Body of pancreas (tissue), 4 donors: ENCODE data around the gene ZNF804B. TPM values are rescaled to one million over a fixed set of nuclear protein-coding genes. Genes with fewer than 3 reads are reported as not detected.
"Not testable (repeated sequence)": the region's sequence is repeated elsewhere in the genome, so short reads cannot be mapped to it uniquely, and the experiment has no call there.

Source experiments
- ATAC-seq: fragments of 150-250 bp; one replicate; pipeline ENCODE4 v1.9.1; 2016
- DNase-seq, 4 donors: peaks; one replicate each; pipeline ENCODE4 v3.0.0-alpha.2; 2019
- H3K27ac ChIP-seq, 4 donors: fragments of 200-600 bp; sonication (generic); 1 replicate in 3 of 4; 2 replicates in 1 of 4; pipeline versions ENCODE4 v1.5.1 to v1.6.1; 2016 to 2019; ENCODE audit warnings: mild to moderate bottlenecking in 1 of 4, mixed read lengths in 1 of 4, moderate library complexity in 1 of 4
- H3K27me3 ChIP-seq, 2 donors: fragments of 200-600 bp; sonication (generic); one replicate each; pipeline ENCODE4 v1.6.0; 2016; ENCODE audit warnings: mild to moderate bottlenecking in 1 of 2
- H3K36me3 ChIP-seq, 2 donors: fragments of 200-600 bp; sonication (generic); replicated peaks in 1 of 2; 2 replicates each; pipeline ENCODE4 v1.5.1; 2016; ENCODE audit warnings: low read depth in 2 of 2; ENCODE audit not compliant: insufficient read depth in 1 of 2
- H3K4me1 ChIP-seq: fragments of 200-600 bp; sonication (generic); one replicate; pipeline ENCODE4 v1.6.0; 2016
- H3K4me3 ChIP-seq, 2 donors: fragments of 200-600 bp; sonication (generic); 1 replicate in 1 of 2; 2 replicates in 1 of 2; pipeline ENCODE4 v1.5.1; 2016 to 2019
- H3K9me3 ChIP-seq, 3 donors: fragments of 200-600 bp; sonication (generic); 1 replicate in 2 of 3; 2 replicates in 1 of 3; pipeline ENCODE4 v1.5.1; 2016
- POLR2A ChIP-seq, 3 donors: fragments of 450-650 bp; IDR thresholded peaks; one replicate each; pipeline ENCODE4 v1.6.1; 2016; ENCODE audit warnings: antibody characterized with exemption in 3 of 3, mild to moderate bottlenecking in 2 of 3
- WGBS, 2 donors: methylation state at CpG; one replicate each; pipeline ENCODE4 v1.1.5; 2017; 5-methylcytosine and 5-hydroxymethylcytosine counted together
- intact Hi-C: fragments of 100-400 bp; cut with DNase I; formaldehyde crosslinking; loops from one replicate; pipeline ENCODE4 v1.15.1; 2023
- total RNA-seq, 2 donors: library from RNA; depleted of rRNA; stranded (reverse); fragments of >200 nt; gene quantifications; one replicate each; pipeline ENCODE4 v1.1.0, GENCODE V29; 2016
- TF ChIP-seq, protein P1 (sequence below), 7 experiments: fragments of 450-650 bp in 4 of 7; fragments of 200-600 bp in 3 of 7; sonication (generic) in 3 of 7; IDR thresholded peaks; one replicate each; pipeline ENCODE4 v1.5.1; 2016 to 2019; ENCODE audit warnings: antibody characterized with exemption in 7 of 7

ZNF804B gene
- total RNA-seq, 2 donors from 2014 or later = under 0.01 to 4.9 TPM

DNA sequence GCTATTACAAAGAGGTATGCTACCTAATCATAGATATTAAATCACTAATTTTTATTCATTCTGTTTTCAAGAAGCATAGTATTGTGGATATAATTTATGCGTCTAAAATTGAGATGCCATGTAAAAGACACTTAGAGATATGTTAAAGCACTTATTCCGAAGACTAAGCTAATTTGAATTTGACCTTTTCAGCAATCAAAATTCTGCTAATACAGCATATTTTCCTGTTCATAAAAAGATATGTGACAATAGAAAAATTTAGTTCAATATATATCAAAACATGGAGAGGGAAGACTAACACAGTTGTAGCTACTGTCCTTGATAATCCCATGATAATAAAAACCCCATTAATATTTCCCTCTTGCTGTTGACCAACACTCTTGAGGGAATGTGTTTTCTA, 422.6 kb downstream of the ZNF804B start:
- H3K9me3 ChIP-seq = no peaks in the 10 kb centered on the region
- no peaks in the 10 kb centered on the region for H3K4me1 ChIP-seq
- no peak overlapping the region for H3K4me3 ChIP-seq
- H3K27ac ChIP-seq = no peak overlapping the region
- ATAC-seq = no peak
- no peaks in the 10 kb centered on the region for H3K36me3 ChIP-seq
- H3K27me3 ChIP-seq = no peaks in the 10 kb centered on the region
- 85 to 88% methylated on average over 2 of the region's 2 CpGs for WGBS, 2 donors
- intact Hi-C loops = no loop called here
- TF ChIP-seq, protein P1, sequence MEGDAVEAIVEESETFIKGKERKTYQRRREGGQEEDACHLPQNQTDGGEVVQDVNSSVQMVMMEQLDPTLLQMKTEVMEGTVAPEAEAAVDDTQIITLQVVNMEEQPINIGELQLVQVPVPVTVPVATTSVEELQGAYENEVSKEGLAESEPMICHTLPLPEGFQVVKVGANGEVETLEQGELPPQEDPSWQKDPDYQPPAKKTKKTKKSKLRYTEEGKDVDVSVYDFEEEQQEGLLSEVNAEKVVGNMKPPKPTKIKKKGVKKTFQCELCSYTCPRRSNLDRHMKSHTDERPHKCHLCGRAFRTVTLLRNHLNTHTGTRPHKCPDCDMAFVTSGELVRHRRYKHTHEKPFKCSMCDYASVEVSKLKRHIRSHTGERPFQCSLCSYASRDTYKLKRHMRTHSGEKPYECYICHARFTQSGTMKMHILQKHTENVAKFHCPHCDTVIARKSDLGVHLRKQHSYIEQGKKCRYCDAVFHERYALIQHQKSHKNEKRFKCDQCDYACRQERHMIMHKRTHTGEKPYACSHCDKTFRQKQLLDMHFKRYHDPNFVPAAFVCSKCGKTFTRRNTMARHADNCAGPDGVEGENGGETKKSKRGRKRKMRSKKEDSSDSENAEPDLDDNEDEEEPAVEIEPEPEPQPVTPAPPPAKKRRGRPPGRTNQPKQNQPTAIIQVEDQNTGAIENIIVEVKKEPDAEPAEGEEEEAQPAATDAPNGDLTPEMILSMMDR (IDR thresholded peaks at IDR 0.05) = no peak
- TF ChIP-seq POLR2A (IDR thresholded peaks at IDR 0.05) = no peak
- no peak for DNase-seq

DNA sequence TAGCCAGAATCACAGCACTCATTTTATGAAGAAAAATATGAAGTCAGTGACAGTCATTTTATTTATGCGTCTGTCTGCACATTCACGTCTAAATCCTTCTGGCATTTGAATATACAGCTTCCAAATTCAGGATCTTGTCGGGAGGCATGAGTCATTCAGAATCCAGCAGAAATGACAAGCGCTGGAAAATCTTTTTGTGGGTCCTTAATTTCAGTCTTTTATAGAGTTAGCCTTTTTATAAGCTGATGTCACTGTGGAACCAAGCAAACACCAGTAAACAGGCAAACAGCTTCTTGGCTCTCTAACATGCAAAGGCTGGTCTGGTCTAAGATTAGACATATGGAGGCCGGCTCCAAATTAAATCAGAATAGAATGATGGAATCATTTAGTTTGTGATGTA, 424.2 kb downstream of the ZNF804B start:
- WGBS, 2 donors = 65 to 70% methylated on average over 5 of the region's 5 CpGs
- Histone ChIP-seq H3K36me3 (no peaks in the 10 kb centered on the region), H3K27ac (no peak overlapping the region), H3K9me3 (no peaks in the 10 kb centered on the region), H3K4me3 (no peak overlapping the region), H3K4me1 (no peaks in the 10 kb centered on the region), H3K27me3 (no peaks in the 10 kb centered on the region)
- no peak for TF ChIP-seq POLR2A (IDR thresholded peaks at IDR 0.05)
- TF ChIP-seq, protein P1 (IDR thresholded peaks at IDR 0.05) = no peak
- intact Hi-C loops = no loop called here
- DNase-seq (no peak), ATAC-seq (no peak)

DNA sequence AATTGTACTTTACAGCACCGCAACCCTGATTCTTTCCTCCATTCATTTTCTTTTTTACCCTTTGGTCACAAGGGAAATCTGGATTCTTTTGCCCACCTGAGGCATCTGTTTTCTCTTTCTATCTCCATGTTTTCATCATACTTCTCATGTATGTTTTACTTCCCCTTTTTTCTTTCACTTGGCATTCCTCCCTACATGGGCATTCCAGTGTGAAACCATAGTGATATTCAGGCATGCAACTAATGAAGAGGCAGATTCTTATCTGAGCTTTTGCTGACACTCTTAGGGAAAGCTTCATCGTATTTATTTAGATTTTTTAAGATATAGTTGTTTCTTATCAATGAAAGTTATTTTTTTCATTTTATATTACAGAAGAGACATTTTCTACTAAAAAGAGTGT, 441.3 kb downstream of the ZNF804B start:
- Histone ChIP-seq H3K9me3 (no peaks in the 10 kb centered on the region), H3K4me1 (no peaks in the 10 kb centered on the region), H3K27me3 (no peaks in the 10 kb centered on the region), H3K4me3 (no peak overlapping the region), H3K27ac (no peak overlapping the region), H3K36me3 (no peaks in the 10 kb centered on the region)
- ATAC-seq (no peak), DNase-seq (no peak)
- 53 to 66% methylated on average over 2 of the region's 2 CpGs for WGBS, 2 donors
- intact Hi-C loops = no loop called here
- TF ChIP-seq POLR2A (IDR thresholded peaks at IDR 0.05) = no peak
- TF ChIP-seq, protein P1 (IDR thresholded peaks at IDR 0.05) = no peak

DNA sequence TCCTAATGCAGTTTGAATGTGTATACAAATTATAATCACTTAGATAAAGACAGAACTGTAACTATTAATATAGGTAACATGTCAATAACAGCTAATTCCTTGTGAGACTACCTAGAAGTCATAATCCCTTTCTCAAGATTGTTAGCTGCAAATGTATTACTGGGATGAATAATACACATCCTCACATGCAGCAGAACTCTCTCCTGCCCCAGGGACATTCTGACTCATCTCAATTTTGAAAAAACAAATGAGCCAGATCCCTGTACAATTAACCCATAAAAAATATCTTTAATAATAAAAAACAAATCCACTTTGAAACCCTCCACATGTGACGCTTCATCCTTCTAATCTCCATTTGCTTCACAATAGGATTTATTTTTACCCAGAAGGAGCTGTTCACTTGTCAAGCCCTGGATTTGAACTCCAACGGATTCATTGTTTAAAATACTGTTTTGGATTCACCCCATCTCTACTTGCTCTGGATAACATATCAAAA, 464.4 kb downstream of the ZNF804B start:
- no peak for DNase-seq
- Histone ChIP-seq H3K4me3 (no peak overlapping the region), H3K36me3 (no peaks in the 10 kb centered on the region), H3K9me3 (no peaks in the 10 kb centered on the region), H3K4me1 (peaks cover 3% of the 10 kb centered on the region), H3K27ac (no peak overlapping the region), H3K27me3 (no peaks in the 10 kb centered on the region)
- TF ChIP-seq, protein P1 (IDR thresholded peaks at IDR 0.05) = no peak
- TF ChIP-seq POLR2A (IDR thresholded peaks at IDR 0.05) = no peak
- WGBS, 2 donors = 43 to 53% methylated on average over 2 of the region's 2 CpGs
- no peak for ATAC-seq
- intact Hi-C loops = no loop called here

DNA sequence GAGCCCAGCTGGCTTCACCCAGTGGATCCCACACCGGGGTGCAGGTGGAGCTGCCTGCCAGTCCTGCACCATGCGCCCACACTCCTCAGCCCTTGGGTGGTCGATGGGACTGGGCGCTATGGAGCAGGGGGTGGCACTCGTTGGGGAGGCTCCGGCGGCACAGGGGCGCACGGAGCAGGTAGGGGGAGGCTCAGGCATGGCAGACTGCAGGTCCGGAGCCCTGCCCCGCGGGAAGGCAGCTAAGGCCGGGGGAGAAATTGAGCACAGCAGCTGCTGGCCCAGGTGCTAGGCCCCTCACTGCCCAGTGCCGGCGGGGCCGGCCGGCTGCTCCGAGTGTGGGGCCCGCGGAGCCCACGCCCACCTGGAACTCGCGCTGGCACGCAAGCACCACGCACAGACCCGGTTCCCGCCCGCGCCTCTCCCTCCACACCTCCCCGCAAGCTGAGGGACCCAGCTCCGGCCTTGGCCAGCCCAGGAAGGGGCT, 469.2 kb downstream of the ZNF804B start:
- DNase-seq, intact Hi-C loops, H3K4me1 ChIP-seq: not testable (repeated sequence)

More for the DNA sequence above, 469.2 kb downstream of the ZNF804B start:
- H3K36me3 ChIP-seq, H3K9me3 ChIP-seq, H3K4me3 ChIP-seq, ATAC-seq, H3K27ac ChIP-seq, H3K27me3 ChIP-seq: not testable (repeated sequence)
- WGBS, 2 donors = 94 to 96% methylated on average over 20 to 22 of the region's 31 CpGs
